Kasumi-1 (cell line): ENCODE data around the gene NINJ2.
A peak's percentile ranks its signal among the peaks of the same experiment; 100 is the strongest.

Source experiments
- DNase-seq, 2 experiments: peaks; one replicate each; lab custom pipeline; 2025; lab: John Stamatoyannopoulos, UW

NINJ2 gene

GRCh38 chr12:673849-674248 is 10.6 kb upstream of the NINJ2 start:
- no peak for DNase-seq

- no peak for DNase-seq
Observed at GRCh38 chr12:669576-669945, 6.3 kb upstream of the NINJ2 start.

GRCh38 chr12:668090-668481 is 4.8 kb upstream of the NINJ2 start:
- no peak for DNase-seq

- DNase-seq, result no peak
Observed at GRCh38 chr12:666766-667308, 3.6 kb upstream of the NINJ2 start.

- DNase-seq, result no peak
Observed at GRCh38 chr12:666066-666465, 2.8 kb upstream of the NINJ2 start.

- DNase-seq, result no peak
Observed at GRCh38 chr12:664779-665092, 1.5 kb upstream of the NINJ2 start.

GRCh38 chr12:664075-664778 is 982 bp upstream of the NINJ2 start:
- DNase-seq, result no peak

- peak in 1 of 2 experiments; percentile 25 for DNase-seq
Observed at GRCh38 chr12:662566-663292, 516 bp downstream of the NINJ2 start.

- no peak for DNase-seq
Observed at GRCh38 chr12:661720-662486, 1.3 kb downstream of the NINJ2 start.

GRCh38 chr12:659090-659683 is 4.1 kb downstream of the NINJ2 start:
- no peak for DNase-seq

GRCh38 chr12:650983-651382 is 12.3 kb downstream of the NINJ2 start:
- DNase-seq, result peak; percentile 8 to 20

GRCh38 chr12:647385-648085 is 15.7 kb downstream of the NINJ2 start:
- DNase-seq, result no peak

GRCh38 chr12:646442-647384 is 16.5 kb downstream of the NINJ2 start:
- DNase-seq, result no peak

- no peak for DNase-seq
Observed at GRCh38 chr12:645563-646071, 17.6 kb downstream of the NINJ2 start.

- no peak for DNase-seq
Observed at GRCh38 chr12:644818-645552, 18.3 kb downstream of the NINJ2 start.

GRCh38 chr12:644303-644639 is 19.0 kb downstream of the NINJ2 start:
- DNase-seq, result no peak

- DNase-seq, result peak in 1 of 2 experiments; percentile 7
Observed at GRCh38 chr12:643475-644302, 19.6 kb downstream of the NINJ2 start.

- peak; percentile 33 to 40 for DNase-seq
Observed at GRCh38 chr12:642633-643474, 20.4 kb downstream of the NINJ2 start.
